ENCODE data around the gene MLLT11.

DNA sequence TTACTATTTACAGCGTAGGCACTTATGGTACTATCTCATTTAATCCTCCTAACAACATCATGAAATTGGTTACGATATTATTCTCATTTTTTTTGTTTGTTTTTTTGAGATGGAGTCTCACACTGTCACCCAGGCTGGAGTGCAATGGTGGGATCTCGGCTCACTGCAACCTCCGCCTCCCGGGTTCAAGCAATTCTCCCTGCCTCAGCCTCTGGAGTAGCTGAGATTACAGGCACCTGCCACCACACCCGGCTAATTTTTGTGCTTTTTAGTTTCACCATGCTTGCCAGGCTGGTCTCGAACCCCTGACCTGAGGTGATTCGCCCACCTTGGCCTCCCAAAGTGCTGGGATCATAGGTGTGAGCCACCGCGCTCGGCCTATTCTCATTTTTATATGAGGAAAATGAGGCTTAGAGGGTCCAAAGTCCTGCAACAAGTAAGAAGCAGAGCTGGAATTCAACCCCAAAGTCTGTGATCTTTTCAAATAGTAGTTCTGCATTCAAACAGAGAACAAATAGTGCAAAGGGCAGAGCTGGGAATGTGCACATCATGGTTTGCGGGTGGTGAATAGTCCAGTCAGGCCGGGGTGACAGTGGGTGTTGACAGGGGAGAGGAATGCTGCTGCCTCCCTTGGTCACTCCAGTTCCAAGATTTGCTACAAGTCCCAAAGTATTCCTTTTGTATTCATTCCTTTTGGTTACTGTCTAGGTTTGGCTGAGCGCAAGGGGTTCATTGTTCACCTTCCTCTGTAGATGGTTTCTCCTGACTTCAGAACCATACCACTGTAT lies 47.3 kb upstream of the MLLT11 start:
- TF ChIP-seq, protein P1, sequence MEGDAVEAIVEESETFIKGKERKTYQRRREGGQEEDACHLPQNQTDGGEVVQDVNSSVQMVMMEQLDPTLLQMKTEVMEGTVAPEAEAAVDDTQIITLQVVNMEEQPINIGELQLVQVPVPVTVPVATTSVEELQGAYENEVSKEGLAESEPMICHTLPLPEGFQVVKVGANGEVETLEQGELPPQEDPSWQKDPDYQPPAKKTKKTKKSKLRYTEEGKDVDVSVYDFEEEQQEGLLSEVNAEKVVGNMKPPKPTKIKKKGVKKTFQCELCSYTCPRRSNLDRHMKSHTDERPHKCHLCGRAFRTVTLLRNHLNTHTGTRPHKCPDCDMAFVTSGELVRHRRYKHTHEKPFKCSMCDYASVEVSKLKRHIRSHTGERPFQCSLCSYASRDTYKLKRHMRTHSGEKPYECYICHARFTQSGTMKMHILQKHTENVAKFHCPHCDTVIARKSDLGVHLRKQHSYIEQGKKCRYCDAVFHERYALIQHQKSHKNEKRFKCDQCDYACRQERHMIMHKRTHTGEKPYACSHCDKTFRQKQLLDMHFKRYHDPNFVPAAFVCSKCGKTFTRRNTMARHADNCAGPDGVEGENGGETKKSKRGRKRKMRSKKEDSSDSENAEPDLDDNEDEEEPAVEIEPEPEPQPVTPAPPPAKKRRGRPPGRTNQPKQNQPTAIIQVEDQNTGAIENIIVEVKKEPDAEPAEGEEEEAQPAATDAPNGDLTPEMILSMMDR (conservative IDR thresholded peaks at IDR 0.05; ENCODE audit: low read depth, low read length), result no peak
- TF ChIP-seq POLR2A (IDR thresholded peaks at IDR 0.05; ENCODE audit: low read depth, low read length) (no peak), MAZ (IDR thresholded peaks at IDR 0.05; ENCODE audit: borderline replicate concordance, low read depth, low read length) (no peak), SMC3 (IDR thresholded peaks at IDR 0.05; ENCODE audit: low read depth, low read length) (no peak), MXI1 (IDR thresholded peaks at IDR 0.05; ENCODE audit: borderline replicate concordance, low read depth, low read length) (no peak), BHLHE40 (IDR thresholded peaks at IDR 0.05; ENCODE audit: low read depth, low read length) (no peak)
- TF ChIP-seq, protein P2, sequence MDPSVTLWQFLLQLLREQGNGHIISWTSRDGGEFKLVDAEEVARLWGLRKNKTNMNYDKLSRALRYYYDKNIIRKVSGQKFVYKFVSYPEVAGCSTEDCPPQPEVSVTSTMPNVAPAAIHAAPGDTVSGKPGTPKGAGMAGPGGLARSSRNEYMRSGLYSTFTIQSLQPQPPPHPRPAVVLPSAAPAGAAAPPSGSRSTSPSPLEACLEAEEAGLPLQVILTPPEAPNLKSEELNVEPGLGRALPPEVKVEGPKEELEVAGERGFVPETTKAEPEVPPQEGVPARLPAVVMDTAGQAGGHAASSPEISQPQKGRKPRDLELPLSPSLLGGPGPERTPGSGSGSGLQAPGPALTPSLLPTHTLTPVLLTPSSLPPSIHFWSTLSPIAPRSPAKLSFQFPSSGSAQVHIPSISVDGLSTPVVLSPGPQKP (IDR thresholded peaks at IDR 0.05; ENCODE audit: borderline replicate concordance, low read depth, low read length), result no peak
- TF ChIP-seq, protein P3, sequence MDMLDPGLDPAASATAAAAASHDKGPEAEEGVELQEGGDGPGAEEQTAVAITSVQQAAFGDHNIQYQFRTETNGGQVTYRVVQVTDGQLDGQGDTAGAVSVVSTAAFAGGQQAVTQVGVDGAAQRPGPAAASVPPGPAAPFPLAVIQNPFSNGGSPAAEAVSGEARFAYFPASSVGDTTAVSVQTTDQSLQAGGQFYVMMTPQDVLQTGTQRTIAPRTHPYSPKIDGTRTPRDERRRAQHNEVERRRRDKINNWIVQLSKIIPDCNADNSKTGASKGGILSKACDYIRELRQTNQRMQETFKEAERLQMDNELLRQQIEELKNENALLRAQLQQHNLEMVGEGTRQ (IDR thresholded peaks at IDR 0.05; ENCODE audit: low read depth, low read length), result no peak

Measured in IMR-90 (cell line).